Left lung (tissue), 10 donors: ENCODE results near the gene NELFA. TPM values are rescaled to one million over a fixed set of nuclear protein-coding genes. Genes with fewer than 3 reads are reported as not detected.

ENCODE experiments used
- ATAC-seq: fragments of 200-7000 bp; cut with Tn5 transposase; one replicate; pipeline ENCODE4 v1.9.1; 2020; ENCODE audit warnings: moderate library complexity
- DNase-seq, 4 donors: peaks; one replicate each; pipeline ENCODE4 v3.0.0-alpha.2; 2013 to 2020
- H3K27ac ChIP-seq, 2 donors: fragments of 200-600 bp; sonication (generic) in 1 of 2; one replicate each; pipeline versions ENCODE4 v1.5.0 to v1.8.0; 2020 to 2021
- H3K27me3 ChIP-seq, 2 donors: fragments of 200-600 bp; sonication (generic) in 1 of 2; one replicate each; pipeline versions ENCODE4 v1.5.0 to v1.8.0; 2020 to 2021
- H3K36me3 ChIP-seq, 2 donors: fragments of 200-600 bp; sonication (generic) in 1 of 2; one replicate each; pipeline versions ENCODE4 v1.5.0 to v1.8.0; 2020 to 2021
- H3K4me1 ChIP-seq, 2 donors: fragments of 200-600 bp; one replicate each; pipeline ENCODE4 v1.8.0; 2021
- H3K4me3 ChIP-seq, 2 donors: fragments of 200-600 bp; sonication (generic) in 1 of 2; one replicate each; pipeline versions ENCODE4 v1.5.0 to v1.8.0; 2020 to 2021; ENCODE audit warnings: mild to moderate bottlenecking in 1 of 2
- H3K9me3 ChIP-seq, 2 donors: fragments of 200-600 bp; sonication (generic) in 1 of 2; one replicate each; pipeline versions ENCODE4 v1.5.0 to v1.8.0; 2020 to 2021
- CTCF ChIP-seq, 2 donors: fragments of 200-600 bp; sonication (generic) in 1 of 2; IDR thresholded peaks; one replicate each; pipeline versions ENCODE4 v1.5.0 to v1.8.0; 2021; ENCODE audit warnings: antibody characterized with exemption in 2 of 2
- intact Hi-C, 2 donors: fragments of 100-400 bp; cut with DNase I; formaldehyde crosslinking; loops; one replicate each; pipeline versions ENCODE4 v1.11.2 to v1.14.2; 2022
- polyA plus RNA-seq, 6 donors: library from polyadenylated mRNA; unstranded; fragments of 120-200 nt; gene quantifications; one replicate each; pipeline ENCODE4 v1.2.1, GENCODE V29; 2013; ENCODE audit not compliant: insufficient read length in 6 of 6
- total RNA-seq, 2 donors: library from RNA; stranded (reverse); fragmentation: NEBNext Ultra II Directional; extraction: Animal tissue kit (Norgen Biotek cat#: 25700); gene quantifications; one replicate each; pipeline ENCODE4 v1.2.1, GENCODE V29; 2021
- donor health status: DM: no; HTN: yes; CAD: no.
- donor health status: DM: no; HTN: no; CAD: no.

The NELFA gene
- total and polyA plus RNA-seq, 8 donors: 22.5 to 36.4 (median 30.7) TPM

GRCh38 chr4:1990348-1990645 lies 18.5 kb downstream of the NELFA start:
- peaks cover 0 to 66% of the 10 kb centered on the region in 2 donors for H3K36me3 ChIP-seq
- intact Hi-C loops: no loop called here
- ATAC-seq: no peak
- H3K27me3 ChIP-seq: no peaks in the 10 kb centered on the region
- H3K4me1 ChIP-seq: no peaks in the 10 kb centered on the region
- H3K4me3 ChIP-seq: no peak overlapping the region
- no peak overlapping the region for H3K27ac ChIP-seq
- no peak for DNase-seq
- H3K9me3 ChIP-seq: no peaks in the 10 kb centered on the region
- TF ChIP-seq CTCF (IDR thresholded peaks at IDR 0.05): no peak

GRCh38 chr4:1989533-1990347 lies 19.0 kb downstream of the NELFA start:
- Histone ChIP-seq H3K9me3 (no peaks in the 10 kb centered on the region), H3K27ac (no peak overlapping the region), H3K27me3 (no peaks in the 10 kb centered on the region), H3K36me3 (peaks cover 0 to 72% of the 10 kb centered on the region in 2 donors), H3K4me3 (no peak overlapping the region), H3K4me1 (no peaks in the 10 kb centered on the region)
- DNase-seq (no peak), ATAC-seq (no peak)
- TF ChIP-seq CTCF (IDR thresholded peaks at IDR 0.05): no peak
- intact Hi-C loops: no loop called here

- Histone ChIP-seq H3K9me3 (no peaks in the 10 kb centered on the region), H3K36me3 (peaks cover 0 to 86% of the 10 kb centered on the region in 2 donors), H3K27me3 (no peaks in the 10 kb centered on the region), H3K27ac (no peak overlapping the region), H3K4me3 (no peak overlapping the region), H3K4me1 (no peaks in the 10 kb centered on the region)
- no peak for TF ChIP-seq CTCF (IDR thresholded peaks at IDR 0.05)
- ATAC-seq: no peak
- intact Hi-C loops: no loop called here
- DNase-seq: no peak
Observed at GRCh38 chr4:1988327-1988724, 20.4 kb downstream of the NELFA start.

GRCh38 chr4:1987721-1988326 lies 20.9 kb downstream of the NELFA start:
- no peak overlapping the region for H3K27ac ChIP-seq
- no peak for ATAC-seq
- no peaks in the 10 kb centered on the region for H3K27me3 ChIP-seq
- H3K4me3 ChIP-seq: no peak overlapping the region
- no peak for DNase-seq
- H3K9me3 ChIP-seq: no peaks in the 10 kb centered on the region
- peaks cover 0 to 91% of the 10 kb centered on the region in 2 donors for H3K36me3 ChIP-seq
- H3K4me1 ChIP-seq: no peaks in the 10 kb centered on the region
- TF ChIP-seq CTCF (IDR thresholded peaks at IDR 0.05): no peak
- intact Hi-C loops: no loop called here

GRCh38 chr4:1987296-1987695 lies 21.5 kb downstream of the NELFA start:
- no peak overlapping the region for H3K27ac ChIP-seq
- DNase-seq (peak in 1 of 4 donors; percentile 21), ATAC-seq (no peak)
- H3K4me3 ChIP-seq: no peak overlapping the region
- H3K4me1 ChIP-seq: no peaks in the 10 kb centered on the region
- TF ChIP-seq CTCF (IDR thresholded peaks at IDR 0.05): no peak
- H3K9me3 ChIP-seq: no peaks in the 10 kb centered on the region
- intact Hi-C loops: no loop called here
- no peaks in the 10 kb centered on the region for H3K27me3 ChIP-seq
- peaks cover 0 to 96% of the 10 kb centered on the region in 2 donors for H3K36me3 ChIP-seq
